Forelimb muscle (tissue), 1 donor: Measurements from ENCODE around the gene ERBB4. TPM values are rescaled to one million over a fixed set of nuclear protein-coding genes. Genes with fewer than 3 reads are reported as not detected.

Source experiments
- DNase-seq: peaks from one replicate; pipeline ENCODE4 v3.0.0-alpha.2; 2013; ENCODE audit warnings: low read depth
- polyA plus RNA-seq: library from polyadenylated mRNA; unstranded; fragments of 120-200 nt; gene quantifications from one replicate; pipeline ENCODE4 v1.2.1, GENCODE V29; 2013; ENCODE audit not compliant: insufficient read length

The ERBB4 gene
- polyA plus RNA-seq, 1 donor: 8.8 TPM

GRCh38 chr2:211931314-211931713, 607.3 kb downstream of the ERBB4 start:
- DNase-seq: no peak

- no peak for DNase-seq
These were observed 608.3 kb downstream of the ERBB4 start for GRCh38 chr2:211930331-211930730.

- DNase-seq: no peak
These were observed 610.4 kb downstream of the ERBB4 start for GRCh38 chr2:211928201-211928600.

GRCh38 chr2:211923019-211923418, 615.6 kb downstream of the ERBB4 start:
- no peak for DNase-seq

GRCh38 chr2:211903961-211904360, 634.6 kb downstream of the ERBB4 start:
- DNase-seq: no peak

DNA sequence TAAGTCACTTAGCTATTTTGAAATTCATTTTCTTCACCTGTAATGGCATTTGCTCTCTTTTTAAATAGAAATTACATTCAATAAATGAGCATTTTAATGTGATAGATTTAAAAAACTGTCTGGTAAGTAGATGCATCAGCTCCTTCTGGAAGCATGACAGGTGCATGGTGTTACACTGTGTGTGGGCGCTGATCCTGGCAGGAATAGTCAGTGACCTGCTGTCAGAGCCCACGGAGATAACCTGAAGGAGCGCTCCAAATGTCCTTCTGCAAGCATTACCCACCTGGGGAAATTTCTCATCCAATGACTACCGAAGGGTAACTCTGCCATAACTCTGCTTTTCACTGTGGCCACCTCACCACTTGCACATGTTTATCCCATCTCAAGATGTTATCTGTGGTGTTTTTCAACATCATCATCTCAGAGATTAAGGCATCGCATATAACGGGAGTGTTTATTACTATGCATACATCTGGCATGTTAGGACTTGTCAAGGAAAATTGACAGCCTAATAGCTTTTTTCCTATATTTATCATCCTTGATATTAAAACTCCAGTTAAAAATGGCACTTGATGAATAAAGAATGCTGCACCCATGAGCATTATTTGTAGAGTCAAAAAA, 637.3 kb downstream of the ERBB4 start:
- DNase-seq: no peak

DNA sequence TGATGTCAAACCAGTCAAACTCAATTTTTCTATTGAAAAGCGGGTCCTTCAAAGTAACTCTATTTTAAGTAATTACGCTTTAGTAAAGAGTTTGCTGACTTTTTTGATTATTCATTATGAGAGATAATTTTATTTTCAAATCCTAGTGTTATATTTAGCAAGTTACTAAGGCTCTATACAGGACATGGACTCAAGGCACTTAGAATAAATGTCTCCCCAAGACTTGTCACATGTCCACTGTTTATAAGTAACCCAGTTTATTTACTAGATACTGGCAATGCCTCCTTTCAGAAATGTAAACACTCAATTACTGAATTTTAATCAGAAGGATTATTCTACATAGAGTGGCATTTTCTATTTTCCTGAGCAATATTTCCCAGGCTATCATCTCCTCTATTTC, 638.1 kb downstream of the ERBB4 start:
- no peak for DNase-seq

DNA sequence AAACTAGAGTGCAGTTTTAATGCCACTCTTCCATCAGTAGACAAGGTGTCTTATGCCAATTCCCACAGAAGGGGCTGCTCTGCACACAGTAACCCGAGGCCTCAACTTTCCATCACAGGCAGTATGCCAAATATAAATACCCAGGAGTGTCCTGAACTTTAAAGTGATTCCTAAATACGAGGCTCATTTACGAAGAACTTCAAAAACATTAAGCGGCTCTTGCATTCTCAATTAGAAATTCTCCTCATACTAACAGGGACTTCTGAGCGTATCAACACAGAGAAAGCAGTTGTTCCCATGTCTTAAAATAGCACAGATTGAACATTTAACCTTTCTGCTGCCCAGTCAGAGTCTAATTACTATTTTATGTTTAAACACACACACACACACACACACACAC, 638.6 kb downstream of the ERBB4 start:
- DNase-seq: no peak

DNA sequence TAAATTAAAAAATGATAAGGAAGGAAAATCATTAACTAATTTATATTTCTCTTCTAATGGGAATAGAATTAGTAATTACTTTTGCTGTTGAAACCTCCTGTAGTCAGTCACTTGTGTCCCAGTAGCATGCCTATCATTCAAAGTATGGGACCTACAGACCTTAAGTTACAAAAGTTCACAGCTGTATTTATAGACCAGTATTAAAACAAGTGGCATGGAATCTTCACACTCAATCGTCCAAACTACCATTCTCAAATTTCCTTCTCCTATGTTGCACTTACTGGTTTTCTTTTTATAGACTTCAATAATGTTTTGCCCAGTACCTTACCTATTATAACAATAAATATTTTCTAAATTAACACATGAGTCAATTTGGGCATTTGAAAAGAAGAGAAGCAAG, 639.9 kb downstream of the ERBB4 start:
- no peak for DNase-seq

GRCh38 chr2:211881449-211881848, 657.2 kb downstream of the ERBB4 start:
- no peak for DNase-seq

- no peak for DNase-seq
These were observed 659.3 kb downstream of the ERBB4 start for GRCh38 chr2:211879323-211879722.

DNA sequence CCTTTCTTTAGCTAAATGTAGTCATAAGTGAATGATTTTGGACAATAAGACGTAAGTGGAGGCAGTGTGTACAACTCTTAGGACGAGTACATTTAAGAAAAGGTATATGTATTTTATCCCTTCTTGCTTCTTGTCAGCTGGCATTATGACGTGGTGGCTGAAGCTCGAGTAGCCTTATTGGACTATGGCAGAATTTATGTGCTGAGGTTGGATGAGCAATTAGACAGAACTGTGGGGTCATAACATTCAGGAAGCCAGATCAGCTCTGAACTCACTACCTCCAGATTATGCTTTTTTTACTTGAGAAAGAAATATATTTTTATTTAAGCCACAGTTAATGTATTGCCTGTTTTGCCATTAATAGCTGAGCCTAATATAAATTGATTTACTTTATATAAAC, 661.5 kb downstream of the ERBB4 start:
- DNase-seq: no peak

DNA sequence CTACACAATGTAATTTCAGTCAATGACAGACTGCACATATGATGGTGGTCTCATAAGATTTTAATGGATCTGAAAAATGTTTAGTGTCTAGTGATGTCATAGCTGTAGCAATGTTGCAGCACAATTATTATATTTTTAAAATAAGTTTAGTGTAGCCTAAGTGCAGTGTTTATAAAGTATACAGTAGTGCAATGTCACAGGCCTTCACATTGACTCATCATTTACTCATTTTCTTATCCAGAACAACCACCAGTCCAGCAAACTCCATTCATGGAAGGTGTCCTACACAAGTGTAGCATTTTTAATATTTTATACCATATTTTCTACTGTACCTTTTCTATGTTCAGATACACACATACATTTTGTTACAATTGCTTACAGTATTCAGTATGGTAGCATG, 663.1 kb downstream of the ERBB4 start:
- no peak for DNase-seq

- DNase-seq: no peak
These were observed 669.5 kb downstream of the ERBB4 start for GRCh38 chr2:211868996-211869533.

GRCh38 chr2:211867845-211868451, 670.7 kb downstream of the ERBB4 start:
- DNase-seq: no peak

GRCh38 chr2:211864328-211864727, 674.3 kb downstream of the ERBB4 start:
- no peak for DNase-seq

GRCh38 chr2:211860224-211860623, 678.4 kb downstream of the ERBB4 start:
- no peak for DNase-seq

DNA sequence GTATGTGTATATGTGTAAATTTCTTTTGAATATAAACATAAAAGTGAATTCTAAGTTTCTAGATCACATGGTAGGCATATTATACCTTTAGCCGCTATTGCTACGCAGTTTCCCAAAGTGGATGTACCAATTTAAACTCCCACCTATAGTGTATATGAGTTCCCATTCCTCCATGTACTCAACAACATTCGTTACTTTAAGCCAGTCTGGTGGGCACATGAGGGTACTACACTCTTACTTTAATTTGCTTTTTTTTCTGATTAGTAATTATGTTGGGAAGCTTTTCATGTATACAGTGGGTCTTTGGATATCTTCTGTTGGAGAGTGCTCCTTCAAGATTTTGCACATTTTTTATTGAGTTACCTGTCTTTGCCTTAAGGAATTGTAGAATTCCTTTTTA, 683.8 kb downstream of the ERBB4 start:
- no peak for DNase-seq

DNA sequence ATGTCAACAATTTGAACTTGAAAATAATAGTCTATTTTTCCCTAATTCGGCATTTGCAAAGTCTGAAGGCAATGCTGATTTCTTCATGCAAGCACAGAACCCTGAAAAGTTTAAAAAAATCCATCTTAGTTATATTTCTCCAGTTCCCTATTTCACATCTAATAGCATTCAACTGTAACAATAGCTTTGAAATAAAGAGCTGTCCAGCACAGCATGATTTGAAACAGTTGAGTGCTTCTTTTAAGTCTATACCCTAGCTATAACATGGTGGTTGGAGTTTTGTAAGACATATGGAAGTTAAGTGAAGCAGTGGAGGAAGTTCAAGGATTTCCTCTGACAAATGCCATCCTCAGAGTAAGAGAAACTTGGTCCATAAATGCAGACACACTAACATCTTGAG, 691.9 kb downstream of the ERBB4 start:
- no peak for DNase-seq

- no peak for DNase-seq
These were observed 692.6 kb downstream of the ERBB4 start for GRCh38 chr2:211846036-211846400.

DNA sequence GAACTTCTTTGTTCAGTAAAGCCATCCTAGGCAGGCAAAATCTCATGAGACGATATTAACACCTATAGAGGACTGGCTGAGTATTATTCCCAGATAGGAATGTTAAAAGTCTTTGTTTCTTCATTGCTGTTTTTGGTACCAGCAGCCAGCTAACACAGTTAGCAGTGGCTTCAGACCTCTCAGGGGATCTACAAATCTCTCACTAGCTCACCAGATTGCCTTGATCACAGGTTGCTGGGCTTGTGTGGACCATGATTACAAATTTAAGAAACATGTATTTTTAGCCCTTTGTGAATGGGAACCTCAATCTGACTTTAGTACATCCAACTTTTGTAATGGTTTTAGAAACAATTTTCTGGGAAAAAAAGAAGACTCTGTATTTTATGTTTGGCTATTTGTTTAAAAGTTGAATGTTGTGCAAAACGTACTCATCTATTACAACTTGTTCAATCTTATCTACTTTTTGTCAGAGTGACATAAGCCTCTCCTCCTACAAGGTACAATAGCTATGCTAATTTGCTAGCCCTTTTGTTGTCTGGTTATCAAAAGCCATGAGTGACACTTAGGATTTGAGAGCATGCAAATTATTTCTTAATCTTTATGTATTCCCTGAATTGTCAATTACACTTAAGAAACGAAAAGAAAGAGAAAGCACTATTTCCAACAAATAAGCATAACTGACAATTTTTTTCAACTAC, 693.1 kb downstream of the ERBB4 start:
- no peak for DNase-seq

DNA sequence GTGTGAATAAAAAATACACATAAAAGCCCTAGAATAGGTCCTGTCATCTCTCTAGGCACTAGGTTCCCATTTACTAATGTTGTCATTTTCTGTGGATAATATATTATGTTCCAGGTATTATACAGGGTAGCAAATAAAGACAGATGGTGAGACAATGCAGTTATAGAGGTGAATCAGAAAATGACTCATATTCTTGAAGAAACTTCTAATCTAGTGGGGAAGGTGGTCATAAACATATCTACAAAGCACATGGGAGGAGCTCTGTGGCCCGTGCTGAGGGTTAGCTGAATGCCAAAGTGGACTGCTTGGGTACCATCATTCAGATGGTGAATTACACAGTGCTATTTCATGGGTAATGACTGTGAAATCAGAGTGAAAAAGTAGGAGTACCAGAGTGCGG, 700.9 kb downstream of the ERBB4 start:
- DNase-seq: no peak

GRCh38 chr2:211837206-211837605, 701.4 kb downstream of the ERBB4 start:
- no peak for DNase-seq
